ENCODE data around the gene ZNF408.

Gene ZNF408

GRCh38 chr11:46696212-46696558, 4.6 kb upstream of the ZNF408 start:
- Histone ChIP-seq H3K79me2 (ENCODE audit: insufficient read depth, low read length) (peaks cover 42% of the 10 kb centered on the region), H3K4me2 (ENCODE audit: low read depth, low read length, poor library complexity, severe bottlenecking) (peak overlapping the region; percentile 5), H2AFZ (ENCODE audit: low read length) (no peak overlapping the region), H3K9ac (ENCODE audit: low read depth, low read length, poor library complexity, severe bottlenecking) (peak overlapping the region; percentile 22), H3K36me3 (ENCODE audit: insufficient read depth, low read length) (peaks cover 7% of the 10 kb centered on the region; the same call in 1 of the 2 replicates), H3K27me3 (ENCODE audit: insufficient read depth, low read length, poor library complexity, severe bottlenecking) (no peaks in the 10 kb centered on the region), H4K20me1 (ENCODE audit: insufficient read depth, low read length, poor library complexity, severe bottlenecking) (peaks cover 4% of the 10 kb centered on the region), H3K9me3 (ENCODE audit: insufficient read depth, low read depth, low read length) (no peaks in the 10 kb centered on the region), H3F3A (ENCODE audit: low read depth) (no peaks in the 10 kb centered on the region), H3K4me1 (ENCODE audit: insufficient read depth, low read length, poor library complexity, severe bottlenecking) (peaks cover 31% of the 10 kb centered on the region), H3K9me2 (replicated peaks; ENCODE audit: low read depth, low read length) (no peaks in the 10 kb centered on the region), H3K4me3 (ENCODE audit: low read length, poor library complexity, severe bottlenecking) (no peak overlapping the region)
- no peak for TF ChIP-seq EZH2phosphoT487 (IDR thresholded peaks at IDR 0.05; ENCODE audit: borderline replicate concordance)
- TF ChIP-seq, protein P1, sequence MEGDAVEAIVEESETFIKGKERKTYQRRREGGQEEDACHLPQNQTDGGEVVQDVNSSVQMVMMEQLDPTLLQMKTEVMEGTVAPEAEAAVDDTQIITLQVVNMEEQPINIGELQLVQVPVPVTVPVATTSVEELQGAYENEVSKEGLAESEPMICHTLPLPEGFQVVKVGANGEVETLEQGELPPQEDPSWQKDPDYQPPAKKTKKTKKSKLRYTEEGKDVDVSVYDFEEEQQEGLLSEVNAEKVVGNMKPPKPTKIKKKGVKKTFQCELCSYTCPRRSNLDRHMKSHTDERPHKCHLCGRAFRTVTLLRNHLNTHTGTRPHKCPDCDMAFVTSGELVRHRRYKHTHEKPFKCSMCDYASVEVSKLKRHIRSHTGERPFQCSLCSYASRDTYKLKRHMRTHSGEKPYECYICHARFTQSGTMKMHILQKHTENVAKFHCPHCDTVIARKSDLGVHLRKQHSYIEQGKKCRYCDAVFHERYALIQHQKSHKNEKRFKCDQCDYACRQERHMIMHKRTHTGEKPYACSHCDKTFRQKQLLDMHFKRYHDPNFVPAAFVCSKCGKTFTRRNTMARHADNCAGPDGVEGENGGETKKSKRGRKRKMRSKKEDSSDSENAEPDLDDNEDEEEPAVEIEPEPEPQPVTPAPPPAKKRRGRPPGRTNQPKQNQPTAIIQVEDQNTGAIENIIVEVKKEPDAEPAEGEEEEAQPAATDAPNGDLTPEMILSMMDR (conservative IDR thresholded peaks at IDR 0.05; ENCODE audit: low read length): no peak

DNA sequence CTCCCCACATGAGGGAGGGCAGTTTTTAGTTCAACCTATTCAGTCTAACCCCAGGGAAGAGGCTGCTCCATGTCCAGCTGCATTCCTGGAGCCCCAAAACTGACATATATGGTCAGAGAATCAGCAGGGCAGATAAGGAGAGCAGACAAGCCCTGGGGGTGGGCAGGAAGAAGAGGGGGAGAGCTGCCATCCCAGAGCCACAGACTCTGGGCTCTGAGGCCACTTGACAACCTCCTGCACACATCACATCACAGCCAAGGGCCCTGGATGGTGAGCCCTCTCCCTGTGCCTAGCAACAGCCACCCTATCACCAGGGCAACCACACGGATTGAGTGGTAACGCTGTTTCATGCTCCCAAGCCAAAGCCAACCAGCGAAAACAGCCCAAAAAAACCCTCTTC, 3.5 kb upstream of the ZNF408 start:
- peak overlapping the region; percentile 40 for H3K9ac ChIP-seq (ENCODE audit: low read depth, low read length, poor library complexity, severe bottlenecking)
- peaks cover 53% of the 10 kb centered on the region for H3K79me2 ChIP-seq (ENCODE audit: insufficient read depth, low read length)
- H3K4me2 ChIP-seq (ENCODE audit: low read depth, low read length, poor library complexity, severe bottlenecking): peak overlapping the region; percentile 46
- TF ChIP-seq, protein P1 (conservative IDR thresholded peaks at IDR 0.05; ENCODE audit: low read length): no peak
- TF ChIP-seq EZH2phosphoT487 (IDR thresholded peaks at IDR 0.05; ENCODE audit: borderline replicate concordance): no peak
- H3K4me3 ChIP-seq (ENCODE audit: low read length, poor library complexity, severe bottlenecking): peak overlapping the region; percentile 9
- no peaks in the 10 kb centered on the region for H3K9me2 ChIP-seq (replicated peaks; ENCODE audit: low read depth, low read length)
- H4K20me1 ChIP-seq (ENCODE audit: insufficient read depth, low read length, poor library complexity, severe bottlenecking): peaks cover 5% of the 10 kb centered on the region
- peaks cover 7% of the 10 kb centered on the region; the same call in 1 of the 2 replicates for H3K36me3 ChIP-seq (ENCODE audit: insufficient read depth, low read length)
- H3K9me3 ChIP-seq (ENCODE audit: insufficient read depth, low read depth, low read length): no peaks in the 10 kb centered on the region
- H3K4me1 ChIP-seq (ENCODE audit: insufficient read depth, low read length, poor library complexity, severe bottlenecking): peaks cover 37% of the 10 kb centered on the region
- H2AFZ ChIP-seq (ENCODE audit: low read length): no peak overlapping the region
- no peaks in the 10 kb centered on the region for H3F3A ChIP-seq (ENCODE audit: low read depth)
- H3K27me3 ChIP-seq (ENCODE audit: insufficient read depth, low read length, poor library complexity, severe bottlenecking): no peaks in the 10 kb centered on the region

DNA sequence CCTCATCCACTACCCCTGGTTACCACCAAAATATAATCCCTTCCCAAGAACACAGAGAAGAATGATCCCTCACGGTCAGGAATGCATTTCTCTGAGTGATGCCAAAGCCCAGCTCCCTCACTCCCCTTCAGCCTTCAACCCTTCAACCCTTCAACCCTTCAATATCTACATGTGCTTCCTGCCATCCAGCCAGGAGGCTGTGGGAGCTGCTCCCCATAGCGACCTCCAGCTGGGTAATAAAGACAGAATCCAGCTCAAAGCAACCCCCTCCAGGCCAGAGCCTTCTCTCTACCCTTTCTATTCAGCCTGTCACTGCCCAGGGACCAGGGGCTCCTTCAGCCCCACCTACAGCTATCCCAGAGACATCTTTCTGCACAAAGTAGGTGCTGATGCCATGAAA, 3.1 kb upstream of the ZNF408 start:
- Histone ChIP-seq H3K4me2 (ENCODE audit: low read depth, low read length, poor library complexity, severe bottlenecking) (peak overlapping the region; percentile 46), H2AFZ (ENCODE audit: low read length) (no peak overlapping the region), H3K27me3 (ENCODE audit: insufficient read depth, low read length, poor library complexity, severe bottlenecking) (no peaks in the 10 kb centered on the region), H3K9me3 (ENCODE audit: insufficient read depth, low read depth, low read length) (no peaks in the 10 kb centered on the region), H3K9me2 (replicated peaks; ENCODE audit: low read depth, low read length) (no peaks in the 10 kb centered on the region), H3K79me2 (ENCODE audit: insufficient read depth, low read length) (peaks cover 58% of the 10 kb centered on the region), H3K9ac (ENCODE audit: low read depth, low read length, poor library complexity, severe bottlenecking) (peak overlapping the region; percentile 40), H3K36me3 (ENCODE audit: insufficient read depth, low read length) (peaks cover 7% of the 10 kb centered on the region; the same call in 1 of the 2 replicates), H3K4me1 (ENCODE audit: insufficient read depth, low read length, poor library complexity, severe bottlenecking) (peaks cover 41% of the 10 kb centered on the region), H3F3A (ENCODE audit: low read depth) (no peaks in the 10 kb centered on the region), H4K20me1 (ENCODE audit: insufficient read depth, low read length, poor library complexity, severe bottlenecking) (peaks cover 8% of the 10 kb centered on the region), H3K4me3 (ENCODE audit: low read length, poor library complexity, severe bottlenecking) (peak overlapping the region; percentile 9)
- TF ChIP-seq, protein P1 (conservative IDR thresholded peaks at IDR 0.05; ENCODE audit: low read length): no peak
- TF ChIP-seq EZH2phosphoT487 (IDR thresholded peaks at IDR 0.05; ENCODE audit: borderline replicate concordance): no peak
